Gastroesophageal sphincter (tissue), 3 donors: ENCODE measurements around the gene MVK.

ENCODE experiments used
- CTCF ChIP-seq, 4 experiments: fragments of 200-600 bp in 2 of 4; fragments of 450-650 bp in 2 of 4; sonication (generic) in 1 of 4; IDR thresholded peaks; one replicate each; pipeline ENCODE4 v1.5.1; 2017 to 2019; ENCODE audit warnings: antibody characterized with exemption in 4 of 4, mild to moderate bottlenecking in 2 of 4, moderate library complexity in 2 of 4
- EP300 ChIP-seq: sonication (generic); formaldehyde crosslinking; IDR thresholded peaks from one replicate; pipeline ENCODE4 v1.6.1; 2017; ENCODE audit warnings: antibody characterized with exemption, mild to moderate bottlenecking

GRCh38 chr12:109586385-109587296 is 13.0 kb downstream of the MVK start:
- TF ChIP-seq CTCF (IDR thresholded peaks at IDR 0.05): no peak
- no peak for TF ChIP-seq EP300
